Measurements from ENCODE around the gene KRTAP5-2.

KRTAP5-2 gene

GRCh38 chr11:1553808-1554594, 44.1 kb downstream of the KRTAP5-2 start:
- no peak for DNase-seq

DNA sequence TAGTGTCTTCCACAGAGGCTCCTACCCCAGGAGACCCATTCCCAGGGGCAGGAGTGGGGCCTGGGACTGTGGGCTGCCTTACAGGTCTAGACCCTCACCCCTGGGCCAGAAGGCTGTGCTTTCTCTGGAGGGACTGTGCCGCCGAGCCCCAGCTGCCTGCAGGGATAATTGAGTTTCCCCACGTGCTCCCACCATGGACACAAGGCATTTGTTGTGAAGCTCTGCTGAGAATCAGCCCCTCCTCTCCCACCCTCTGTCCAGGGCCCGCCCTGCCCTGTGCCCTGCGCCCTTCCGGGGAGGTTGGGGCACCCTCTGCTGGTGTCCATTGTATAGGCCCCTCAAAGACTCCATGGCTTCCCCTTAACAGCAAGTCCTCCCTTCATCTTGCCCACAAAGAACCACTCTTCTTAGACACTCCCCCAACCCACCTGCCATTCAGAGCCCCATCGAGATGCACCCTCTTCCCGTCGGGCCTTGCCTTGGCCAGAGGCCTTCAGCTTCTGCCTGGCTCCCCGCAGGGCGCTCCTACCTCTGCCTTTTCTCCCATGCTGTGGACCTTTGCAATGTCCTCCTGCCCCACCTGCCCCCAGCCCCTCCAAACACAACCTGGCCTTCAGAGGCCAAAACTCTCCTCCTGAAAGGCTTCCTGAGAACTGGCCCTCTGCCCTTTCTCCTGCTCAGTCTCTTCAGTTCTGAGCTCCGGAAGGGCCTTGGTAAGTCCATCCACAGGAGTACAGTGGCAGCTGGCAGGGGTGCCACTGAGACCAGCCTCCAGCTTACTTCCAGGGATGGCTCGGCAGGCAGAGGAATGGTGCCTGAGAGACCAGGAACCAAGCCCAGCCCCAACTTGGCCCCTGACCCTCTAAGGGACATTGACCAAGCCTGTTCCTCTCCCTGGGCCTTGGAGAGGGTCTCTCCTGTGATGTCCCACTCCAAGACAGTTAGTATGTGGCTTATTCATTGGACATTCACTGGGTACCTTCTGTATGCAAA, 48.5 kb downstream of the KRTAP5-2 start:
- DNase-seq, result no peak

- DNase-seq, result no peak
These were observed 49.6 kb downstream of the KRTAP5-2 start for GRCh38 chr11:1548221-1549070.

- DNase-seq, result no peak
These were observed 50.5 kb downstream of the KRTAP5-2 start for GRCh38 chr11:1547467-1548098.

Data from 8988T (cell line).